Psoas muscle (tissue), 8 donors: Measurements from ENCODE around the gene ATG3. TPM values are rescaled to one million over a fixed set of nuclear protein-coding genes. Genes with fewer than 3 reads are reported as not detected.

Experiments used
- ATAC-seq, 4 donors: fragments of 200-7000 bp; cut with Tn5 transposase; one replicate each; pipeline ENCODE4 v1.9.1; 2020; ENCODE audit warnings: moderate library complexity in 3 of 4, mild to moderate bottlenecking in 2 of 4
- DNase-seq, 2 donors: peaks; one replicate each; pipeline ENCODE4 v3.0.0-alpha.2; 2020
- H3K27ac ChIP-seq: fragments of 200-600 bp; one replicate; pipeline ENCODE4 v1.8.0; 2022
- H3K27me3 ChIP-seq, 3 donors: fragments of 200-600 bp in 1 of 3; one replicate each; pipeline versions ENCODE4 v1.6.1 to v1.8.0; 2013 to 2022; ENCODE audit warnings: low read length in 2 of 3, mild to moderate bottlenecking in 2 of 3, moderate library complexity in 1 of 3; ENCODE audit not compliant: insufficient read depth in 3 of 3
- H3K36me3 ChIP-seq, 2 donors: fragments of 200-600 bp in 1 of 2; one replicate each; pipeline versions ENCODE4 v1.6.1 to v1.8.0; 2013 to 2022; ENCODE audit warnings: low read depth in 1 of 2, mild to moderate bottlenecking in 1 of 2, moderate library complexity in 1 of 2; ENCODE audit not compliant: insufficient read depth in 1 of 2
- H3K4me1 ChIP-seq: fragments of 200-600 bp; one replicate; pipeline ENCODE4 v1.8.0; 2022
- H3K4me3 ChIP-seq: fragments of 200-600 bp; one replicate; pipeline ENCODE4 v1.8.0; 2022; ENCODE audit warnings: mild to moderate bottlenecking
- H3K9me3 ChIP-seq: fragments of 200-600 bp; one replicate; pipeline ENCODE4 v1.8.0; 2022
- WGBS, 3 donors: extraction: QIAGEN DNeasy Blood & Tissue Kit; methylation state at CpG; one replicate each; pipeline versions ENCODE4 v1.1.6 to v1.1.7; 2013; 5-methylcytosine and 5-hydroxymethylcytosine counted together
- intact Hi-C, 2 donors: fragments of 100-400 bp; cut with DNase I; formaldehyde crosslinking; loops; one replicate each; pipeline versions ENCODE4 v1.11.0 to v1.14.2; 2022
- polyA plus RNA-seq, 3 donors: library from polyadenylated mRNA; stranded (reverse); fragments of 200-250 nt; gene quantifications; one replicate each; pipeline ENCODE4 v1.2.3, GENCODE V29; 2013
- total RNA-seq, 4 donors: library from RNA; stranded (reverse); fragmentation: NEBNext Ultra II Directional in 2 of 4; extraction: Animal tissue kit (Norgen Biotek cat#: 25700) in 2 of 4; gene quantifications; one replicate each; pipeline versions ENCODE4 v1.2.1 to v1.2.4, GENCODE V29; 2021 to 2023
- TF ChIP-seq, protein P1 (sequence below): fragments of 200-600 bp; IDR thresholded peaks from one replicate; pipeline ENCODE4 v1.8.0; 2022; ENCODE audit warnings: antibody characterized with exemption
- donor health status: healthy with polysubstance abuse.
- donor health status: DM: no; HTN: no; CAD: no; lungs with moderate emphysema.
- donor health status: Bipolar disorder and iron deficiency.
- donor health status: healthy.
- donor health status: DM: yes; HTN: yes; CAD: no.
- donor health status: DM: no; HTN: no; CAD: no.
- donor health status: DM: no; HTN: no; CAD: no.
- donor health status: DM: yes; HTN: yes; CAD: no.

ATG3 gene
- total and polyA plus RNA-seq, 7 donors: 27.5 to 75.0 (median 31.9) TPM

DNA sequence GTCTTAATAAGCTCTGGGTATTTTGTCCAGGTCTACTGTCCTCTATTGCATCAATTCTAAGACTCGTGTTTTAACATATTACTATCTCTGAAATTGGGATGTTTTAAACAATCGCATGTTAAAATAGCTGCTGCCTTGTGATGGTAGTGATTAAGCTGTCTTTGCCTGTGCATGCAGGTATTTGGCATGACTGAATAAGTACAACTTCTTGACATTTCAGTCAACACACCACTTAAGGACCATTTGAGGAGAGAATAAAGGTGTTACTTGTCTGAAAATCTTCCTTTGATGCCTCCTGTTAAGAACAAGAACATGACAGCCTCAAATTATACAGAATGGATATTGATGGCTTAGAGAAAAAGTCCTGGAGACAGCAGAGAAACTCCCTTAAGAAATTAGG, 33.1 kb upstream of the ATG3 start:
- no peak for DNase-seq
- H3K4me3 ChIP-seq: no peak overlapping the region
- intact Hi-C loops: no loop called here
- no peaks in the 10 kb centered on the region for H3K4me1 ChIP-seq
- no peaks in the 10 kb centered on the region for H3K27me3 ChIP-seq
- TF ChIP-seq, protein P1, sequence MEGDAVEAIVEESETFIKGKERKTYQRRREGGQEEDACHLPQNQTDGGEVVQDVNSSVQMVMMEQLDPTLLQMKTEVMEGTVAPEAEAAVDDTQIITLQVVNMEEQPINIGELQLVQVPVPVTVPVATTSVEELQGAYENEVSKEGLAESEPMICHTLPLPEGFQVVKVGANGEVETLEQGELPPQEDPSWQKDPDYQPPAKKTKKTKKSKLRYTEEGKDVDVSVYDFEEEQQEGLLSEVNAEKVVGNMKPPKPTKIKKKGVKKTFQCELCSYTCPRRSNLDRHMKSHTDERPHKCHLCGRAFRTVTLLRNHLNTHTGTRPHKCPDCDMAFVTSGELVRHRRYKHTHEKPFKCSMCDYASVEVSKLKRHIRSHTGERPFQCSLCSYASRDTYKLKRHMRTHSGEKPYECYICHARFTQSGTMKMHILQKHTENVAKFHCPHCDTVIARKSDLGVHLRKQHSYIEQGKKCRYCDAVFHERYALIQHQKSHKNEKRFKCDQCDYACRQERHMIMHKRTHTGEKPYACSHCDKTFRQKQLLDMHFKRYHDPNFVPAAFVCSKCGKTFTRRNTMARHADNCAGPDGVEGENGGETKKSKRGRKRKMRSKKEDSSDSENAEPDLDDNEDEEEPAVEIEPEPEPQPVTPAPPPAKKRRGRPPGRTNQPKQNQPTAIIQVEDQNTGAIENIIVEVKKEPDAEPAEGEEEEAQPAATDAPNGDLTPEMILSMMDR: no peak
- H3K27ac ChIP-seq: no peak overlapping the region
- ATAC-seq: no peak
- WGBS, 3 donors: 95 to 97% (median 96%) methylated on average over 2 of the region's 2 CpGs
- H3K36me3 ChIP-seq: peaks cover 0 to 26% of the 10 kb centered on the region in 2 donors
- no peaks in the 10 kb centered on the region for H3K9me3 ChIP-seq

DNA sequence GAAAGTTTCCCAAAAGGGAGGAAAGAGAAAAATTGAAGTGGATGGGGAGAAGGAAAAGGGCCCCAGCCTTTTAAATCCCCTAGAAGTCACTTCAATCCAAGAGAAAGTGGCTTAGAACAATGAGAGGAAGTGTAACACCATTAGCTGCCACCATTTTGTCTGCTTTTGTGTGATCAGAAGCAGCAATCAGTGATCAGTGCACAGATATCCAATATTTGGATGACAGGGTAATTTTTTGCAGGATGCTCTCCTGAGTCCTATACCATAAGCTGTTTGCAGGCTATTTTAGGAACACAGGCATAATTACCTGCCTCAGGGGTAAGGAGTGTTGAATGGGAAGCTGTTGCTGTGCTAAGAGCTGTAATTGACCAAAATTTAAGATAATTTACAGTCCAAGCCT, 31.5 kb upstream of the ATG3 start:
- H3K36me3 ChIP-seq: peaks cover 0 to 30% of the 10 kb centered on the region in 2 donors
- no peaks in the 10 kb centered on the region for H3K27me3 ChIP-seq
- intact Hi-C loops: no loop called here
- DNase-seq: no peak
- no peak overlapping the region for H3K4me3 ChIP-seq
- no peaks in the 10 kb centered on the region for H3K4me1 ChIP-seq
- TF ChIP-seq, protein P1: no peak
- ATAC-seq: no peak
- no peaks in the 10 kb centered on the region for H3K9me3 ChIP-seq
- H3K27ac ChIP-seq: no peak overlapping the region

DNA sequence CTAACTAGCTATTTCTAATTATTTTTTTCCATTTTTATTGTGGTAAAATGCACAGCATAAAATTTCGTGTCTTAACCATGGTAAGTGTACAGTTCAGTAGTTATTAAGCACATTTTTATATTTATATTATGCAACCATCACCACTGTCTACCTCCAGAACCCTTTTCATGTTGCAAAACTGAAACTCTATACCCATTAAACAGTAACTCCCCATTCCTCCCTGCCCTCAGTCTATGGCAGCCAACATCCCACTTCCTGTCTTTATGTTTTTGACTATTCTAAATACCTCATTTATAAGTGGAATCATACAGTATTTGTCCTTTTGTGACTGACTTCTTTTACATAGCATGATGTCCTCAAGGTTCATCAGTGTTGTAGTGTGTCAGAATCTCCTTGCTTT, 25.6 kb upstream of the ATG3 start:
- 92 to 100% (median 100%) methylated on average over 1 of the region's 1 CpG for WGBS, 3 donors
- no peak overlapping the region for H3K4me3 ChIP-seq

DNA sequence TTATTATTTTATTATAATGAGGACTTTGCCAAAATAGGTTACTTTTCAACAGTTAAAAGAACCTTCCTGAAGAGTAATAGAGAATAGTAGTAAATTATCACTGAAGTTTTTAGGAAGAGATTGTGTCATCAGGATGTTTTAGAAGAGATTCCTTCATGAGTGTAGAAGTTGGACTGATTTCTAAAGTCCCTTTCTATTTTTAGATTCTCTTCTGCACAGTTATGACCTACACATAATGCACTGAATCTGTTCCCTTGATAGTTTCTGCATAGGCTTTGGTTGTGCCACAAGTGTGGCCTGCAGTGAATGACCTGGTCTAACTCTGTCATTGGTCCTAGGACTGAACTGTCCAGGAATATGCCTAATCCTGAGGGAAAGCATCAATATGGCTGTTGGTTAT, 24.0 kb upstream of the ATG3 start:
- Histone ChIP-seq H3K4me3 (no peak overlapping the region), H3K27me3 (no peaks in the 10 kb centered on the region), H3K9me3 (no peaks in the 10 kb centered on the region), H3K36me3 (peaks cover 10 to 71% of the 10 kb centered on the region in 2 donors), H3K27ac (no peak overlapping the region), H3K4me1 (no peaks in the 10 kb centered on the region)
- TF ChIP-seq, protein P1: no peak
- intact Hi-C loops: no loop called here
- no peak for ATAC-seq
- DNase-seq: no peak

More for the DNA sequence above, 25.6 kb upstream of the ATG3 start:
- H3K27ac ChIP-seq: no peak overlapping the region
- no peak for ATAC-seq
- peaks cover 8 to 57% of the 10 kb centered on the region in 2 donors for H3K36me3 ChIP-seq
- TF ChIP-seq, protein P1: no peak
- DNase-seq: no peak
- no peaks in the 10 kb centered on the region for H3K9me3 ChIP-seq
- no peaks in the 10 kb centered on the region for H3K4me1 ChIP-seq
- H3K27me3 ChIP-seq: no peaks in the 10 kb centered on the region
- intact Hi-C loops: no loop called here

DNA sequence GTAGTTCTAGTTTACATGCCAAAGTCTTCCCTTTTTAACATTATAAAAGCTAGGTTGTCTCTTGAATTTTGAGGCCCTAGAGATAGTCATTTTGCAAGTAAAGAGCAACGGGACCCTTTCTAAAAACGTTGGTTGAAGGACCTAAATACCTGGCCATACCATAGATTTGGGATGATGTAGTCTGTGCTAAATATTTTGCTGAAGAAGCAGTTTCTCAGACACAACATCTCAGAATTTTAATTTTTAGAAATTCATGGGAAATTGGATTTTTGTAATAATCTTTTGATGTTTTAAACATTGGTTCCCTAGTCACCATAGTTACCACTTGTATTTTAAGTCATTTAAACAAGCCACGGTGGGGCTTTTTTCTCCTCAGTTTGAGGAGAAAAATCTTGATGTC, 21.3 kb upstream of the ATG3 start:
- peaks cover 11 to 79% of the 10 kb centered on the region in 2 donors for H3K36me3 ChIP-seq
- no peaks in the 10 kb centered on the region for H3K27me3 ChIP-seq
- H3K9me3 ChIP-seq: no peaks in the 10 kb centered on the region
- ATAC-seq: no peak
- TF ChIP-seq, protein P1: no peak
- 77 to 86% (median 79%) methylated on average over 3 of the region's 3 CpGs for WGBS, 3 donors
- no peak for DNase-seq
- intact Hi-C loops: loop anchor here in 1 of 2 donors (5.0 kb wide), 1 partner anchor 394 kb away; the partner anchor contains the start of gene CD200R1
- no peak overlapping the region for H3K27ac ChIP-seq
- H3K4me1 ChIP-seq: no peaks in the 10 kb centered on the region
- H3K4me3 ChIP-seq: no peak overlapping the region
